ENCODE data around the gene GGT5.

The GGT5 gene

DNA sequence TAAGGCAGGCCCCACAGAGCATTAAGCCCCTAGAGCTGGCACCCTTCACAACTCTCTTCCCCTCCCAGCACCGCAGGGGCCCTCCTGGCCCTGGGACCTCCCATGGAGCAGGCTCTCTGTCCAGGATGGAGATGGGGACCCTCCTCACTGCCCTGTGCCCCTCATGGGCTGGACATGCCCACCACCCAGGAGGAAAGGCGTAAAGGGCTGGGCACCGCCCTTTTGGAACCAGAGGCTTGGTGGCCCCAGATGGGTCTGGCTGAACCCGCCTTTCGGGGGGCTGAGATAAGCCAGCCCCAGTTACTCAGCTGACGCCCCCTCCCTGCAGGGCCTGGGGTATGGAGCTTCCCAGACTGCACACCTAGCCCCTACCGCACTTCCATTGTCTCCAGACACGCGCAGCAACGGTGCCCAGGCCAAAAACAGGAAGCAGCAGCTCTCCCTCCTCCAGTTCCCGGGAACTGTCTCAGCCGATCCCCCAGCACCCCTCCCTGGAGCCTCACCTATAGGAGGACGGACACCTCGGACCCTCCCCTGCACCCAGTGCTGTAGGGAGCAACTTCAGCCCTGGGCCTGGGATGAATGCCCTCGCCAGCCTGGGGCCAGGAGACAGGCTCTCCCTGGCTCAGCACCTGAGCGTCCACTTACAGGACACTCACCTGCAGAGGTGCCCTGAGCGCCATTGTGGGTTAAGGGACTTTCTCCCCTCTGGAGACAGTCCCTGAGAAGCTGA, 65.2 kb downstream of the GGT5 start:
- Histone ChIP-seq H3K36me3 (ENCODE audit: insufficient read depth, low read length) (no peaks in the 10 kb centered on the region; the same call in 1 of the 2 replicates), H3K27ac (no peak overlapping the region), H3K9ac (ENCODE audit: insufficient read length) (no peak overlapping the region), H3K4me3 (no peak overlapping the region), H3K9me3 (ENCODE audit: low read depth, low read length) (no peaks in the 10 kb centered on the region)
- TF ChIP-seq POLR2AphosphoS5 (IDR thresholded peaks at IDR 0.05; ENCODE audit: borderline replicate concordance, low read depth, low read length) (no peak), EZH2 (IDR thresholded peaks at IDR 0.05) (no peak), FOXP2 (optimal IDR thresholded peaks at IDR 0.05; ENCODE audit: control extremely low read depth, extremely low read length, insufficient read depth) (no peak)
- DNase-seq (ENCODE audit: low read depth, low spot score): no peak

DNA sequence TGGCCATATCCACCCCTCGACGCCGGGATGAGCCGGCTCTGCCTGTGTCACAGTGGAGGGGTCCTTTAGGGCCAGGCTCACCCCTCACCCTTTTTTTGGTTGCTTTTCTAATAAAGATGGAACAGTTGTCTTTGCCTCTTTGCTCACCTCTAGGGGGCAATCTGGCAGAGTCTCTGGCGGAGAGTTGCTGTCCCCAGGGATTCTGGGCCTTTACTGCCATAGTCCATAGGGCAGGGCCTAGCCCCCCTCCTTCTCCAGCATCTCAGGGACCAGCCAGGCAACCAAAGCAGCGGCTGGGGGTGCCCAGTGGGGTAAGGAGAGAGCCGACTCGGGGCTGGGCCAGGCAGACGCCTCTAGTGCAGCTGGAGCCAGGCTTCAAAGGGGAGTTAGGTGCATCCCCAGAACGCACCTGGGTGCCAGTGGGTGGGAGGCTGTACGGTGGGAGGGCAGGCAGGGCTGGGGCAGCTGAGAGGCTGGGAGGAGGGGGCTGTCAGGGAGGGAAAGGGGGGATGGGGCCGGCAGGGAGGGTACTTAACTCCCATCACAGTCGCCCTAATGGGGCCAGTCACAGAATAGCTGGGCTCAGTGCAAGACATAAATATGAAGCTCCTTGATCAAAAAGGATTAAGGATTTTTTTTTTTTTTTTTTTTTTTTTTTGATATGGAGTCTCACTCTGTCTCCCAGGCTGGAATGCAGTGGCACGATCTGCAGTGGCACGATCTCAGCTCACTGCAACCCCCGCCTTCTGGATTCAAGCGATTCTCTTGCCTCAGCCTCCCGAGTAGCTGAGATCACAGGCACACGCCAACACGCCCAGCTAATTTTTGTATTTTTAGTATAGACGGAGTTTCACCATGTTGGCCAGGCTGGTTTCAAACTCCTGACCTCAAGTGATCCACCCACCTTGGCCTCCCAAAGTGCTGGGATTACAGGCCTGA, 66.1 kb downstream of the GGT5 start:
- H3K4me3 ChIP-seq: no peak overlapping the region
- H3K27ac ChIP-seq: no peak overlapping the region; the same call in 1 of the 2 replicates
- no peak for TF ChIP-seq POLR2AphosphoS5 (IDR thresholded peaks at IDR 0.05; ENCODE audit: borderline replicate concordance, low read depth, low read length)
- no peak for TF ChIP-seq FOXP2 (optimal IDR thresholded peaks at IDR 0.05; ENCODE audit: control extremely low read depth, extremely low read length, insufficient read depth)
- TF ChIP-seq EZH2 (IDR thresholded peaks at IDR 0.05): no peak
- no peak for DNase-seq (ENCODE audit: low read depth, low spot score)
- H3K36me3 ChIP-seq (ENCODE audit: insufficient read depth, low read length): no peaks in the 10 kb centered on the region; the same call in 1 of the 2 replicates
- no peak overlapping the region for H3K9ac ChIP-seq (ENCODE audit: insufficient read length)
- H3K9me3 ChIP-seq (ENCODE audit: low read depth, low read length): no peaks in the 10 kb centered on the region

DNA sequence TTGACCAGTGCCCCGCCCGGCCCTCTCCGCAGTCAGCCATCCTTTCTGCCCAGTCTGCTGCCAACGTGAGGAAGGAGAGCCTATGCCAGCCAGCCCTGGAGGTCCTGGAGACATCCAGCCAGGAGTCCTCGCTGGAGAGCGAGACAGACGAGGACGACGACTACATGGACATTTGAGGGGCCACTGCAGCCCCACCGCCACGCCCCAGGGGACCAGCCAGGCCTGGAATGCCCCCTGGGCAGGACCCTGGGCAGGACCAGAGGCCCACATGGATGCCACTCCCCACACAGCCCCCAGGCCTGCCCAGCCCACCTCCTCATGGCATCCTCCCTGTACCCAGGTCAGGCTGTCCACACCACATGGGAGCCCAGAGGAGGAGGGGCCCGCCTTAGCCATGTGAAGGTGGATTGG, 66.9 kb downstream of the GGT5 start:
- no peak overlapping the region for H3K27ac ChIP-seq
- TF ChIP-seq FOXP2 (optimal IDR thresholded peaks at IDR 0.05; ENCODE audit: control extremely low read depth, extremely low read length, insufficient read depth) (no peak), POLR2AphosphoS5 (IDR thresholded peaks at IDR 0.05; ENCODE audit: borderline replicate concordance, low read depth, low read length) (no peak), EZH2 (IDR thresholded peaks at IDR 0.05) (no peak)
- no peak overlapping the region for H3K4me3 ChIP-seq
- H3K36me3 ChIP-seq (ENCODE audit: insufficient read depth, low read length): peaks cover 2% of the 10 kb centered on the region; the same call in 1 of the 2 replicates
- no peak overlapping the region for H3K9ac ChIP-seq (ENCODE audit: insufficient read length)
- H3K9me3 ChIP-seq (ENCODE audit: low read depth, low read length): no peaks in the 10 kb centered on the region
- DNase-seq (ENCODE audit: low read depth, low spot score): no peak

DNA sequence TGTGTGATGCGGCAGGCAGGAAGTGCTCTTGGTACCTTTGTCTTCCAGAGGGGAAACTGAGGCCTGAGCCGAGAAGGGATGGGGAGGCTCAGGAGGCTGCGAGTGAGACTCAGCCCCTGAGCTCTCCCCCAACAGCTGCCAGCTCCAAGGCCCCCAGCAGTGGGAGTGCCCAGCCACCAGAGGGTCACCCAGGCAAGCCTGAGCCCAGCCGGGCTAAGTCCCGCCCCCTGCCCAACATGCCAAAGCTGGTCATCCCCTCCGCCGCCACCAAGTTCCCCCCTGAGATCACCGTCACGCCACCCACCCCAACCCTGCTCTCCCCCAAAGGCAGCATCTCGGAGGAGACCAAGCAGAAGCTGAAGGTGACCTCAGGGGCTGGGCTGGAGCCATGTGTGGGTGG, 67.4 kb downstream of the GGT5 start:
- H3K9ac ChIP-seq (ENCODE audit: insufficient read length): no peak overlapping the region
- H3K27ac ChIP-seq: no peak overlapping the region
- H3K4me3 ChIP-seq: no peak overlapping the region
- no peaks in the 10 kb centered on the region for H3K9me3 ChIP-seq (ENCODE audit: low read depth, low read length)
- peaks cover 6% of the 10 kb centered on the region; the same call in 1 of the 2 replicates for H3K36me3 ChIP-seq (ENCODE audit: insufficient read depth, low read length)
- TF ChIP-seq POLR2AphosphoS5 (IDR thresholded peaks at IDR 0.05; ENCODE audit: borderline replicate concordance, low read depth, low read length): no peak
- no peak for TF ChIP-seq FOXP2 (optimal IDR thresholded peaks at IDR 0.05; ENCODE audit: control extremely low read depth, extremely low read length, insufficient read depth)
- no peak for TF ChIP-seq EZH2 (IDR thresholded peaks at IDR 0.05)
- no peak for DNase-seq (ENCODE audit: low read depth, low spot score)

DNA sequence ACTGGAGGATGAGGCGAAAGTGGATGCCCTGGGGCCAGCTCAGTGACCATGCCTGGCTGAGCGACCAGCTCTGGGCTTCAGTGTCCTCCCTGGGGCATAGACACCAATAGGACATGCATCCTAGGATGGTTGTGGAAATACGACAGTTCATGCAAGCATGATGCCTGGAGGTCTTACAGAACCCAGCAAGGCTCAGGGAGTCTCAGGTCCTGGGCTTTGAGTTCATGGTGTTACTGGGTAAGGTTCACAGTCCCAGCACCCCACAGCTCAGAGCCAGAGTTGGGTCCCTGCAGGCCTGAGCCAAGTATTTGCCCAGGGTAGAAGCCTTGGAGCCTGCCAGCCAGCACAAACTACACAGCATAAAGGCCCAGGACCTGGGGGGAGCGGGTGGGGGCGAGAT, 67.8 kb downstream of the GGT5 start:
- Histone ChIP-seq H3K36me3 (ENCODE audit: insufficient read depth, low read length) (peaks cover 8% of the 10 kb centered on the region; the same call in 1 of the 2 replicates), H3K27ac (no peak overlapping the region), H3K9me3 (ENCODE audit: low read depth, low read length) (no peaks in the 10 kb centered on the region), H3K9ac (ENCODE audit: insufficient read length) (no peak overlapping the region), H3K4me3 (no peak overlapping the region)
- TF ChIP-seq POLR2AphosphoS5 (IDR thresholded peaks at IDR 0.05; ENCODE audit: borderline replicate concordance, low read depth, low read length) (no peak), FOXP2 (optimal IDR thresholded peaks at IDR 0.05; ENCODE audit: control extremely low read depth, extremely low read length, insufficient read depth) (no peak), EZH2 (IDR thresholded peaks at IDR 0.05) (no peak)
- no peak for DNase-seq (ENCODE audit: low read depth, low spot score)

DNA sequence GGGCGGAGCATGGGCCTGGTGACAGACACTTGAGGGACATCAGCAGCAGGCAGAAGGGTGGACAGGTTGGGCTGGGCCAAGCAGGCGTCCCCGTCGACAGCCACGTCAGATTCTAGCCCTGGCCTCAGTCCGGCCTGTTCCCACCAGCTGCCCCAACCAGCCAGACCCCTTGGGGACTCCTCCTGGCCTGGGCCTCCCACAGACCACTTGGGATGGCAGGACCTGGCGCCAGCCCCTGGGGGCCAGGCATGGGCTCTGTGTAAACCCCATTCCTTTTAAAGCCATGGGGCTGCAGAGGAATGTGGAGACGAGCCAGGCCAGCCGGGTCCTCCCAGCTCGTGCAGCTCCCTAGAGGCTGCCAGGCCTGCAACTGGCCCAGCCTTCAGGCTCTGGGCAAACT, 68.3 kb downstream of the GGT5 start:
- Histone ChIP-seq H3K36me3 (ENCODE audit: insufficient read depth, low read length) (peaks cover 10% of the 10 kb centered on the region; the same call in 1 of the 2 replicates), H3K4me3 (no peak overlapping the region), H3K9ac (ENCODE audit: insufficient read length) (no peak overlapping the region), H3K9me3 (ENCODE audit: low read depth, low read length) (no peaks in the 10 kb centered on the region), H3K27ac (no peak overlapping the region)
- no peak for TF ChIP-seq FOXP2 (optimal IDR thresholded peaks at IDR 0.05; ENCODE audit: control extremely low read depth, extremely low read length, insufficient read depth)
- TF ChIP-seq EZH2 (IDR thresholded peaks at IDR 0.05): no peak
- no peak for TF ChIP-seq POLR2AphosphoS5 (IDR thresholded peaks at IDR 0.05; ENCODE audit: borderline replicate concordance, low read depth, low read length)
- no peak for DNase-seq (ENCODE audit: low read depth, low spot score)

DNA sequence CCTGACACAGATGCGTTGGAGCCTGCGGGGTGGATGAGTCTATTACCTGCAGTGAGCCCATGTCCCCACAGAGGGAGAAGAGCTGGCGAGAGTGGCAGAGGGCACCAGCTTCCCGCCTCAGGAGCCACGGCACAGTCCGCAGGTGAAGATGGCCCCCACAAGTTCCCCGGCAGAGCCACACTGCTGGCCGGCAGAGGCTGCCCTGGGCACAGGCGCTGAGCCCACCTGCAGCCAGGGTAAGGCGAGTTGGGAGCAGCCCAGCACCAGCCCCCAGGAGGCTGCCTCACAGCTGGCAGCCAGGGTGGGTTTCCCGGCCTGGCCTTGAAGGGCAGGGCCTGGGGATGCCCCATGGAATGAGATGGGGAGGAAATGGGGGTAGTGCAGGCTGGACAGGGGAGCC, 68.8 kb downstream of the GGT5 start:
- no peak for TF ChIP-seq EZH2 (IDR thresholded peaks at IDR 0.05)
- no peak for TF ChIP-seq POLR2AphosphoS5 (IDR thresholded peaks at IDR 0.05; ENCODE audit: borderline replicate concordance, low read depth, low read length)
- no peak for TF ChIP-seq FOXP2 (optimal IDR thresholded peaks at IDR 0.05; ENCODE audit: control extremely low read depth, extremely low read length, insufficient read depth)
- H3K9me3 ChIP-seq (ENCODE audit: low read depth, low read length): no peaks in the 10 kb centered on the region
- peaks cover 11% of the 10 kb centered on the region; the same call in 1 of the 2 replicates for H3K36me3 ChIP-seq (ENCODE audit: insufficient read depth, low read length)
- H3K27ac ChIP-seq: no peak overlapping the region
- no peak for DNase-seq (ENCODE audit: low read depth, low spot score)
- H3K4me3 ChIP-seq: no peak overlapping the region
- no peak overlapping the region for H3K9ac ChIP-seq (ENCODE audit: insufficient read length)
